Pancreas (tissue), 10 donors: Measurements from ENCODE around the gene BHLHA9. TPM values are rescaled to one million over a fixed set of nuclear protein-coding genes. Genes with fewer than 3 reads are reported as not detected.

Source experiments
- ATAC-seq, 4 donors: fragments of 200-7000 bp; cut with Tn5 transposase; one replicate each; pipeline versions ENCODE4 v1.8.0 to v1.9.1; 2020; ENCODE audit warnings: mild to moderate bottlenecking in 4 of 4, moderate library complexity in 4 of 4
- DNase-seq, 6 donors: peaks; one replicate each; pipeline ENCODE4 v3.0.0-alpha.2; 2020
- FAIRE-seq: peaks from 2 replicates; lab custom pipeline; 2012; peaks lifted over from hg19 to GRCh38; lab: Jason Lieb, UNC
- H3K27ac ChIP-seq, 4 donors: fragments of 200-600 bp; sonication (generic); 1 replicate in 3 of 4; 2 replicates in 1 of 4; pipeline versions ENCODE4 v1.5.0 to v1.8.0; 2020
- H3K27me3 ChIP-seq, 4 donors: fragments of 200-600 bp; one replicate each; pipeline ENCODE4 v1.8.0; 2021
- H3K36me3 ChIP-seq, 3 donors: fragments of 200-600 bp; sonication (generic) in 1 of 3; one replicate each; pipeline versions ENCODE4 v1.5.0 to v1.8.0; 2020 to 2021
- H3K4me1 ChIP-seq, 3 donors: fragments of 200-600 bp; one replicate each; pipeline ENCODE4 v1.8.0; 2021
- H3K4me3 ChIP-seq, 4 donors: fragments of 200-600 bp; sonication (generic) in 2 of 4; one replicate each; pipeline versions ENCODE4 v1.5.0 to v1.8.0; 2020 to 2021
- H3K9me3 ChIP-seq, 4 donors: fragments of 200-600 bp; one replicate each; pipeline ENCODE4 v1.8.0; 2021
- WGBS, 2 donors: extraction: QIAGEN DNeasy Blood & Tissue Kit; methylation state at CpG; one replicate each; pipeline ENCODE4 v1.1.7; 2013; 5-methylcytosine and 5-hydroxymethylcytosine counted together
- intact Hi-C, 3 donors: fragments of 100-400 bp; cut with DNase I; formaldehyde crosslinking; loops; one replicate each; pipeline versions ENCODE4 v1.11.1 to v1.14.2; 2022
- polyA plus RNA-seq, 2 donors: library from polyadenylated mRNA; stranded (reverse); fragments of 200-250 nt; gene quantifications; one replicate each; pipeline ENCODE4 v1.2.3, GENCODE V29; 2013
- total RNA-seq, 6 donors: library from RNA; stranded (reverse); fragmentation: NEBNext Ultra II Directional in 4 of 6; extraction: Animal tissue kit (Norgen Biotek cat#: 25700) in 4 of 6; gene quantifications; one replicate each; pipeline versions ENCODE4 v1.2.1 to v1.2.4, GENCODE V29; 2021 to 2023
- TF ChIP-seq, protein P1 (sequence below), 4 donors: fragments of 200-600 bp; sonication (generic) in 3 of 4; IDR thresholded peaks; one replicate each; pipeline versions ENCODE4 v1.5.0 to v1.8.0; 2021; ENCODE audit warnings: antibody characterized with exemption in 4 of 4
- donor health status: healthy with polysubstance abuse.
- donor health status: DM: no; HTN: no; CAD: no; lungs with moderate emphysema.
- donor health status: DM: no; HTN: no; CAD: no.
- donor health status: control.
- donor health status: control.
- donor health status: Bipolar disorder and iron deficiency.
- donor health status: DM: yes; HTN: yes; CAD: no.
- donor health status: DM: no; HTN: no; CAD: no.
- donor health status: DM: no; HTN: no; CAD: no.
- donor health status: DM: yes; HTN: yes; CAD: no.

Gene BHLHA9
- total and polyA plus RNA-seq, 8 donors: not detected

- 50 to 72% methylated on average over 10 of the region's 10 CpGs for WGBS, 2 donors
- Histone ChIP-seq H3K36me3 (no peaks in the 10 kb centered on the region), H3K9me3 (no peaks in the 10 kb centered on the region), H3K27ac (no peak overlapping the region), H3K27me3 (no peaks in the 10 kb centered on the region), H3K4me1 (no peaks in the 10 kb centered on the region), H3K4me3 (no peak overlapping the region)
- no peak for FAIRE-seq
- peak in 1 of 4 donors; percentile 8 for ATAC-seq
- TF ChIP-seq, protein P1, sequence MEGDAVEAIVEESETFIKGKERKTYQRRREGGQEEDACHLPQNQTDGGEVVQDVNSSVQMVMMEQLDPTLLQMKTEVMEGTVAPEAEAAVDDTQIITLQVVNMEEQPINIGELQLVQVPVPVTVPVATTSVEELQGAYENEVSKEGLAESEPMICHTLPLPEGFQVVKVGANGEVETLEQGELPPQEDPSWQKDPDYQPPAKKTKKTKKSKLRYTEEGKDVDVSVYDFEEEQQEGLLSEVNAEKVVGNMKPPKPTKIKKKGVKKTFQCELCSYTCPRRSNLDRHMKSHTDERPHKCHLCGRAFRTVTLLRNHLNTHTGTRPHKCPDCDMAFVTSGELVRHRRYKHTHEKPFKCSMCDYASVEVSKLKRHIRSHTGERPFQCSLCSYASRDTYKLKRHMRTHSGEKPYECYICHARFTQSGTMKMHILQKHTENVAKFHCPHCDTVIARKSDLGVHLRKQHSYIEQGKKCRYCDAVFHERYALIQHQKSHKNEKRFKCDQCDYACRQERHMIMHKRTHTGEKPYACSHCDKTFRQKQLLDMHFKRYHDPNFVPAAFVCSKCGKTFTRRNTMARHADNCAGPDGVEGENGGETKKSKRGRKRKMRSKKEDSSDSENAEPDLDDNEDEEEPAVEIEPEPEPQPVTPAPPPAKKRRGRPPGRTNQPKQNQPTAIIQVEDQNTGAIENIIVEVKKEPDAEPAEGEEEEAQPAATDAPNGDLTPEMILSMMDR (IDR thresholded peaks at IDR 0.05): no peak
- DNase-seq: no peak
- intact Hi-C loops: loop anchor here in 2 of 3 donors (10.0 kb wide), 2 partner anchors 239 to 279 kb away; partner anchors contain the start of gene INPP5K (in 2 of the 2)
Observed at GRCh38 chr17:1275205-1275961, 5.1 kb downstream of the BHLHA9 start.

DNA sequence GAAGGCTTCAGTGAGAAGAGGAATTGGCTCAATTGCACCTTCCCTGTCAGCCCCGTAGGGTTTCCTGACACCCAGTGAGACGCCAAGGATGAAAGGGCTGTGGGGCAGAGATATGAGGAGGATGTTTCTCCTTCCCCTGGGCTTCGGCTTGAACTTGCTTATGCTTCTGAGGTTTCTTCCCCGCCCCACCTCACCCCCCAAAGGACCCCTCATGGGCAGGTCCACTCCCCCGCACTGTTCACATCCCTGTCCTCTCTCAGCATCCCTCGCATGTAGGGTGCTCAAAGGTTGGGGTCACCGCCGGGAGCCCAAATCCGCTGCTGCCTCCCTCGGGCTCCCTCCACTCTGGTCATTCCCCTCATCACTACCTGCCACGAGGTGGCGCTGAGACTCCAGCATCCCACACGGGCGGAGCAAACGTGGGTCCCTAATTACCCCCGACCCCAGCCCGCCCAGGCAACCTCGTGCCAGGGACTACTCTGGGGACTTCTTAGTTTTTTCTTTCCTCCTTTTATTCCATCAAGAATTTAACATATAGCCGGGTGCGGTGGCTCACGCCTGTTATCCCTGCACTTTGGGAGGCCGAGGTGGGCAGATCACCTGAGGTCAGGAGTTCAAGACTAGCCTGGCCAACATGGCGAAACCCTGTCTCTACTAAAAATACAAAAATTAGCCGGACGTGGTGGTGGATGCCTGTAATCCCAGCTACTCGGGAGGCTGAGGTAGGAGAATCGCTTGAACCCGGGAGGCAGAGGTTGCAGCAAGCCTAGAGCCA, 5.9 kb downstream of the BHLHA9 start:
- Histone ChIP-seq H3K36me3 (no peaks in the 10 kb centered on the region), H3K27me3 (no peaks in the 10 kb centered on the region), H3K27ac (no peak overlapping the region), H3K4me3 (no peak overlapping the region), H3K4me1 (no peaks in the 10 kb centered on the region), H3K9me3 (no peaks in the 10 kb centered on the region)
- peak; percentile 69 to 93 (median 84) for ATAC-seq
- DNase-seq: peak; percentile 37 to 85 (median 59)
- TF ChIP-seq, protein P1 (IDR thresholded peaks at IDR 0.05): peak; percentile 48 to 81 (median 62)
- intact Hi-C loops: loop anchor here in 2 of 3 donors (10.0 kb wide), 2 partner anchors 239 to 279 kb away; partner anchors contain the start of gene INPP5K (in 2 of the 2)
- FAIRE-seq: no peak
- WGBS, 2 donors: 18 to 19% methylated on average over 27 to 28 of the region's 28 CpGs

- WGBS, 2 donors: 48 to 58% methylated on average over 20 to 23 of the region's 23 CpGs
- DNase-seq: peak in 1 of 6 donors; percentile 76
Observed at GRCh38 chr17:1280652-1281051, 10.4 kb downstream of the BHLHA9 start.

GRCh38 chr17:1286379-1287106, 16.3 kb downstream of the BHLHA9 start:
- intact Hi-C loops: no loop called here
- Histone ChIP-seq H3K4me1 (no peaks in the 10 kb centered on the region), H3K27me3 (no peaks in the 10 kb centered on the region), H3K27ac (no peak overlapping the region), H3K4me3 (no peak overlapping the region), H3K36me3 (no peaks in the 10 kb centered on the region), H3K9me3 (no peaks in the 10 kb centered on the region)
- 80 to 88% methylated on average over 19 of the region's 19 CpGs for WGBS, 2 donors
- TF ChIP-seq, protein P1 (IDR thresholded peaks at IDR 0.05): no peak
- no peak for FAIRE-seq
- no peak for DNase-seq
- no peak for ATAC-seq

More at GRCh38 chr17:1280652-1281051, 10.4 kb downstream of the BHLHA9 start:
- ATAC-seq: no peak
- Histone ChIP-seq H3K9me3 (no peaks in the 10 kb centered on the region), H3K4me1 (no peaks in the 10 kb centered on the region), H3K27me3 (no peaks in the 10 kb centered on the region), H3K36me3 (no peaks in the 10 kb centered on the region), H3K4me3 (no peak overlapping the region), H3K27ac (no peak overlapping the region)
- FAIRE-seq: no peak
- intact Hi-C loops: loop anchor here in 1 of 3 donors (5.0 kb wide), 1 partner anchor 42 kb away; no protein-coding TSS in a partner anchor
- TF ChIP-seq, protein P1 (IDR thresholded peaks at IDR 0.05): no peak
